ENCODE results near the gene ST6GALNAC4. TPM values are rescaled to one million over a fixed set of nuclear protein-coding genes. Genes with fewer than 3 reads are reported as not detected.
"Not testable (repeated sequence)": the region's sequence is repeated elsewhere in the genome, so short reads cannot be mapped to it uniquely, and the experiment has no call there.

ST6GALNAC4 gene
- total and polyA plus RNA-seq, 4 donors, result 24.6 to 96.2 (median 55.0) TPM

DNA sequence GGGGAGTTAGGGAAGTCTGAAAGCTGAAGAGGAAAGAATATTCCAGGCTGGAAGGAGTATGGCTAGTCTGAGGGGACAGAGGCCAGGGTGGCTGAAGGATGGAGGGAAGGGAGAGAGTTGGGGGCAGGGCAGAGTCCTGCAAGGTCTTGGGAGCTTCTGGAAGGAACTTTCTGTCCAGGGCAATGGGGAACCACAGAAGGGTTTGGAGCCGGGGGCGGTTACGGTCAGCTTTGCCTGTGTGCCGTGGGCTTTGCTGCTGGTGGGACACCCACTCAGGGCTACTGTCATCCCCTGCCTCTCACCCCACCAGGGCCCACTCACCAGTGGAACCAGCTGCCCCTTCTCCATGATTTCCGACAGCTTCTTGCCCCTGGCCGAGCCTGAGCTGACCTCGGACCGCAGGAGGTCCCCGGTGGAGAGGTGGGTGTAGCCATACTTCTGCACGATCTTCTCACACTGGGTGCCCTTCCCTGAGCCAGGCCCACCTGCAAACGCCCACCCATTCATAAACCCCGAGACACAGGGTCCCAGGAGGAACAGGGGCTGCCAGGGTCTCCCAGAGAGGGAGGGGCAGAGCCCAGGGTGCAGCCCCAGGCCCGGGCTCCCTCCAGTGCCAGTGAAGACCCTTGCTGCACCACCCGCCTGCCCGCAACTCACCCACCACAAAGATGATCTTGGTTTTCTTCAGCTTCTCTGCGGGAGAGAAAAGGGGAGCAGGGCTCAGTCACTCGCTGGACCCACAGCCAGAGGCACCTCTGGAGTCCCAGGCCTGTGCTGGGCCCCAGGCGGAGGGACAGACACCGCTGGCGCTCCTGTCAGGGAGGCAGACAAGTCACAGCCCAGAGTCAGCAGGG lies 44.2 kb downstream of the ST6GALNAC4 start:
- WGBS, 2 donors, result 93 to 95% methylated on average over 19 to 20 of the region's 20 CpGs
- H3K27me3 ChIP-seq (ENCODE audit: control insufficient read depth in 3 of 3, insufficient read depth in 3 of 3, low read length in 2 of 3), result no peaks in the 10 kb centered on the region
- no peaks in the 10 kb centered on the region for H3K9me3 ChIP-seq (ENCODE audit: control insufficient read depth in 4 of 4, insufficient read depth in 3 of 4, low read length in 3 of 4)
- H3K9ac ChIP-seq (ENCODE audit: insufficient read depth in 1 of 2, low read length in 2 of 2), result no peak overlapping the region
- ATAC-seq (ENCODE audit: insufficient read depth, low FRiP score) (no peak), DNase-seq (no peak)
- H3K4me3 ChIP-seq, result no peak overlapping the region
- TF ChIP-seq, protein P1, sequence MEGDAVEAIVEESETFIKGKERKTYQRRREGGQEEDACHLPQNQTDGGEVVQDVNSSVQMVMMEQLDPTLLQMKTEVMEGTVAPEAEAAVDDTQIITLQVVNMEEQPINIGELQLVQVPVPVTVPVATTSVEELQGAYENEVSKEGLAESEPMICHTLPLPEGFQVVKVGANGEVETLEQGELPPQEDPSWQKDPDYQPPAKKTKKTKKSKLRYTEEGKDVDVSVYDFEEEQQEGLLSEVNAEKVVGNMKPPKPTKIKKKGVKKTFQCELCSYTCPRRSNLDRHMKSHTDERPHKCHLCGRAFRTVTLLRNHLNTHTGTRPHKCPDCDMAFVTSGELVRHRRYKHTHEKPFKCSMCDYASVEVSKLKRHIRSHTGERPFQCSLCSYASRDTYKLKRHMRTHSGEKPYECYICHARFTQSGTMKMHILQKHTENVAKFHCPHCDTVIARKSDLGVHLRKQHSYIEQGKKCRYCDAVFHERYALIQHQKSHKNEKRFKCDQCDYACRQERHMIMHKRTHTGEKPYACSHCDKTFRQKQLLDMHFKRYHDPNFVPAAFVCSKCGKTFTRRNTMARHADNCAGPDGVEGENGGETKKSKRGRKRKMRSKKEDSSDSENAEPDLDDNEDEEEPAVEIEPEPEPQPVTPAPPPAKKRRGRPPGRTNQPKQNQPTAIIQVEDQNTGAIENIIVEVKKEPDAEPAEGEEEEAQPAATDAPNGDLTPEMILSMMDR (IDR thresholded peaks at IDR 0.05; ENCODE audit: control extremely low read depth, extremely low read depth), result no peak
- peaks cover 0 to 37% (median 22%) of the 10 kb centered on the region in 5 donors for H3K4me1 ChIP-seq (ENCODE audit: control insufficient read depth in 5 of 5, insufficient read depth in 5 of 5, low read length in 5 of 5)
- H3K27ac ChIP-seq (ENCODE audit: low read depth in 1 of 2, low read length in 1 of 2), result no peak overlapping the region
- peaks cover 0 to 29% (median 9%) of the 10 kb centered on the region in 4 donors for H3K36me3 ChIP-seq (ENCODE audit: control insufficient read depth in 4 of 4, insufficient read depth in 4 of 4, low read length in 4 of 4)

DNA sequence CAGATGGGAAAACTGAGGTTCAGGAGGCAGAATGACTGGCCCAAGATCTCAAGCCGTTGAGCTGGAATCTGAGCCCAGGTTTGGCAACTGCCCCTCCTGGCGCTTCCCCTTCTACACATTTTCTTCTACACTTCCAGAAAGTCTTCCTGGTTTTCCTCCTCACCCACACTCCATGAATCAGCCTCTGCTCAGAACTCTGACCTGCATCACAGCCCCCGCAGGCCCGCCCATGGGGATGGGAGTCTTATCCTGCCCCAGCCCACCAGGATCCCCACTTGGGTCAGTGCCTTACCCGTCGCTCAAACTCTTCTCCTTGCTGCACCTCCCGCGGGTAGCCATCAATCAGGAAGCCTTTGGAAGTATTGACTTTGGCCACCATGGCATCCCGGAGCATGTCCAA lies 45.3 kb downstream of the ST6GALNAC4 start:
- Histone ChIP-seq H3K27ac (ENCODE audit: low read depth in 1 of 2, low read length in 1 of 2) (no peak overlapping the region), H3K27me3 (ENCODE audit: control insufficient read depth in 3 of 3, insufficient read depth in 3 of 3, low read length in 2 of 3) (no peaks in the 10 kb centered on the region), H3K4me1 (ENCODE audit: control insufficient read depth in 5 of 5, insufficient read depth in 5 of 5, low read length in 5 of 5) (peaks cover 0 to 30% (median 22%) of the 10 kb centered on the region in 5 donors), H3K4me3 (no peak overlapping the region), H3K9me3 (ENCODE audit: control insufficient read depth in 4 of 4, insufficient read depth in 3 of 4, low read length in 3 of 4) (no peaks in the 10 kb centered on the region), H3K36me3 (ENCODE audit: control insufficient read depth in 4 of 4, insufficient read depth in 4 of 4, low read length in 4 of 4) (peaks cover 0 to 29% (median 9%) of the 10 kb centered on the region in 4 donors), H3K9ac (ENCODE audit: insufficient read depth in 1 of 2, low read length in 2 of 2) (no peak overlapping the region)
- TF ChIP-seq, protein P1 (IDR thresholded peaks at IDR 0.05; ENCODE audit: control extremely low read depth, extremely low read depth), result no peak
- ATAC-seq (ENCODE audit: insufficient read depth, low FRiP score) (no peak), DNase-seq (no peak)
- WGBS, 2 donors, result 89 to 91% methylated on average over 9 of the region's 9 CpGs

DNA sequence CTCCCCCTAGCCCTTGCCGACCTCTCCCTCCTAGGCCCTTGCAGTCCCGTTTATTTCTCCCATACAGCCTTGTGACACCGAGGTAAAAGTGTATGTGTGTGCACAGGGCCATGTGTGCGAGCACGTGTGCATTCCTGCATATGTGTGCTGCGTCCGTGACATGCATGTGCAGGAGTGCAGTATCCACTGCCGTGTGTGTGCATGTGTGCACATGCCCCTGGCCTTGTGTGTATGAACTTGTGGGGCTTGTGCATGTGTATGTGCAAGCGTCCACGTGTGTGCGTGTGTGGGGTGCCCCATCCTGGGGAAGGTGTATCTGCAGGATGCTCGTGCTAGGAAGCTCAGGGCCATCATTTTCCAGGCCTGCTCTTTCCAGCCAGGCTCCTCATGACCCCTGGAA lies 46.0 kb downstream of the ST6GALNAC4 start:
- DNase-seq, result no peak
- no peaks in the 10 kb centered on the region for H3K9me3 ChIP-seq (ENCODE audit: control insufficient read depth in 4 of 4, insufficient read depth in 3 of 4, low read length in 3 of 4)
- H3K4me1 ChIP-seq (ENCODE audit: control insufficient read depth in 5 of 5, insufficient read depth in 5 of 5, low read length in 5 of 5), result peaks cover 0 to 25% (median 17%) of the 10 kb centered on the region in 5 donors
- whole genome bisulfite sequencing, 2 donors, result 86 to 88% methylated on average over 12 of the region's 12 CpGs
- TF ChIP-seq, protein P1 (IDR thresholded peaks at IDR 0.05; ENCODE audit: control extremely low read depth, extremely low read depth), result no peak
- no peak overlapping the region for H3K4me3 ChIP-seq
- no peaks in the 10 kb centered on the region for H3K27me3 ChIP-seq (ENCODE audit: control insufficient read depth in 3 of 3, insufficient read depth in 3 of 3, low read length in 2 of 3)
- no peak for ATAC-seq (ENCODE audit: insufficient read depth, low FRiP score)
- H3K27ac ChIP-seq (ENCODE audit: low read depth in 1 of 2, low read length in 1 of 2), result no peak overlapping the region
- peaks cover 0 to 29% (median 9%) of the 10 kb centered on the region in 4 donors for H3K36me3 ChIP-seq (ENCODE audit: control insufficient read depth in 4 of 4, insufficient read depth in 4 of 4, low read length in 4 of 4)
- no peak overlapping the region for H3K9ac ChIP-seq (ENCODE audit: insufficient read depth in 1 of 2, low read length in 2 of 2)

DNA sequence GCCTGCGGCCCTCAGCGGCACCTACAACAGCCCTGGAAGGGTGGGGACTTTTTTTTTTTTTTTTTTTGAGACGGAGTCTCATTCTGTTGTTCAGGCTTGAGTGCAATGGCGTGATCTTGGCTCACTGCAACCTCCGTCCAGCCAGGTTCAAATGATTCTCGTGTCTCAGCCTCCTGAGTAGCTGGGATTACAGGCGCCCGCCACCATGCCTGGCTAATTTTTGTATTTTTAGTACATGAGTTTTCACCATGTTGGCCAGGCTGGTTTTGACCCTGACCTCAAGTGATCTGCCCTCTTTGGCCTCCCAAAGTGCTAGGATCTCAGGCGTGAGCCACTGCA lies 46.7 kb downstream of the ST6GALNAC4 start:
- not testable (repeated sequence) for H3K4me3 ChIP-seq; DNase-seq; H3K27ac ChIP-seq (ENCODE audit: low read depth in 1 of 2, low read length in 1 of 2); H3K9ac ChIP-seq (ENCODE audit: insufficient read depth in 1 of 2, low read length in 2 of 2); H3K27me3 ChIP-seq (ENCODE audit: control insufficient read depth in 3 of 3, insufficient read depth in 3 of 3, low read length in 2 of 3); ATAC-seq (ENCODE audit: insufficient read depth, low FRiP score); H3K9me3 ChIP-seq (ENCODE audit: control insufficient read depth in 4 of 4, insufficient read depth in 3 of 4, low read length in 3 of 4)
- WGBS, 2 donors, result 64 to 65% methylated on average over 9 of the region's 9 CpGs
- peaks cover 0 to 29% (median 11%) of the 10 kb centered on the region in 4 donors for H3K36me3 ChIP-seq (ENCODE audit: control insufficient read depth in 4 of 4, insufficient read depth in 4 of 4, low read length in 4 of 4)
- H3K4me1 ChIP-seq (ENCODE audit: control insufficient read depth in 5 of 5, insufficient read depth in 5 of 5, low read length in 5 of 5), result peaks cover 0 to 17% (median 10%) of the 10 kb centered on the region in 5 donors

All from lung (tissue), 12 donors.